K562 (cell line): ENCODE measurements around the gene AGO1. TPM values are rescaled to one million over a fixed set of nuclear protein-coding genes. Genes with fewer than 3 reads are reported as not detected.

Experiments
- AFF4 ChIP-seq: sonication (generic); formaldehyde crosslinking; IDR thresholded peaks from 2 replicates; pipeline ENCODE4 v1.8.0; 2023; ENCODE audit warnings: mild to moderate bottlenecking, missing genetic modification reagents
- CGGBP1 ChIP-seq: fragments of 250-450 bp; sonication (Bioruptor Pico); IDR thresholded peaks from 2 replicates; pipeline ENCODE4 v1.9.0; 2021; ENCODE audit warnings: mild to moderate bottlenecking
- CHD7 ChIP-seq: fragments of 200-600 bp; sonication (generic); IDR thresholded peaks from one replicate; pipeline ENCODE4 v1.6.1; 2012; ENCODE audit warnings: mild to moderate bottlenecking, low read depth, low read length, inconsistent platforms
- DEAF1 ChIP-seq: fragments of 450-650 bp; formaldehyde crosslinking; IDR thresholded peaks from 2 replicates; pipeline ENCODE4 v1.4.0; 2020; ENCODE audit warnings: mild to moderate bottlenecking, moderate library complexity
- NR2F6 ChIP-seq: fragments of 450-650 bp; formaldehyde crosslinking; IDR thresholded peaks from 2 replicates; pipeline ENCODE4 v1.4.0; 2020; ENCODE audit warnings: mild to moderate bottlenecking
- RFX7 ChIP-seq: fragments of 250-450 bp; sonication (Bioruptor Pico); IDR thresholded peaks from 2 replicates; pipeline ENCODE4 v1.5.1; 2021; ENCODE audit warnings: mild to moderate bottlenecking
- SMAD1 ChIP-seq: fragments of 150-350 bp; IDR thresholded peaks from 2 replicates; pipeline ENCODE4 v1.6.1; 2014; ENCODE audit warnings: low read length, low read depth; ENCODE audit not compliant: partially characterized antibody
- SRSF1 ChIP-seq: fragments of 200-400 bp; formaldehyde crosslinking; IDR thresholded peaks from 2 replicates; pipeline ENCODE4 v1.6.1; 2017; ENCODE audit warnings: mild to moderate bottlenecking, low read depth, low read length, moderate library complexity
- ZFP36 ChIP-seq: fragments of 150-350 bp; IDR thresholded peaks from 2 replicates; pipeline ENCODE4 v1.6.1; 2018; ENCODE audit warnings: low read length, low read depth; ENCODE audit not compliant: partially characterized antibody
- ZNF324 ChIP-seq: fragments of 250-450 bp; sonication (Bioruptor Pico); IDR thresholded peaks from 2 replicates; pipeline ENCODE4 v1.4.0; 2020; ENCODE audit warnings: mild to moderate bottlenecking
- polyA plus RNA-seq, 8 experiments: library from polyadenylated mRNA; depleted of rRNA in 4 of 8; stranded (reverse) in 5 of 8; unstranded in 3 of 8; fragments of >200 nt; fragmentation: Nextera tagmentation in 2 of 8; fragmentation: Illumina TruSeq in 1 of 8; extraction: Ambion mirVana in 2 of 8; extraction: Trizol in 1 of 8; gene quantifications; 2 replicates each; pipeline versions ENCODE4 v1.2.1 to v1.2.3, GENCODE V29; 2011 to 2014; ENCODE audit warnings: inconsistent platforms in 1 of 8, missing spikeins in 1 of 8
- total RNA-seq, 7 experiments: library from RNA; depleted of rRNA in 6 of 7; stranded (reverse); fragments of >200 nt in 6 of 7; fragmentation: Illumina TruSeq in 2 of 7; extraction: Trizol in 2 of 7; gene quantifications; 2 replicates each; pipeline versions ENCODE4 v1.2.1 to v1.2.3, GENCODE V29; 2011 to 2021; ENCODE audit warnings: low replicate concordance in 1 of 7

Gene AGO1
- total and polyA plus RNA-seq, 9 of the 15 experiments (the other 6 are each of a cell fraction or from before 2014, with no cell fraction given): 7.3 to 64.2 (median 26.0) TPM

- TF ChIP-seq CHD7 (no peak), RFX7 (no peak), ZNF324 (CRISPR knock-in tag) (no peak), AFF4 (CRISPR knock-in tag) (peak; percentile 54; the same call in 1 of the 2 replicates), SRSF1 (no peak), NR2F6 (CRISPR knock-in tag) (no peak), CGGBP1 (CRISPR knock-in tag) (no peak), DEAF1 (CRISPR knock-in tag) (peak; percentile 40), SMAD1 (peak; percentile 33), ZFP36 (no peak)
These were observed at the start of gene AGO1 (continued) for GRCh38 chr1:35882945-35883634.
